ENCODE data around the gene DAAM2. TPM values are rescaled to one million over a fixed set of nuclear protein-coding genes. Genes with fewer than 3 reads are reported as not detected.
A peak's percentile ranks its signal among the peaks of the same experiment; 100 is the strongest.

The DAAM2 gene
- total RNA-seq (25.9 and 41.5 TPM in 2 replicates), polyA plus RNA-seq (13.0 and 48.2 TPM in 2 replicates), polyA minus RNA-seq (ENCODE audit: low replicate concordance) (22.9 and 129 TPM in 2 replicates)
- 9.8 and 49.7 TPM in 2 replicates for polyA plus RNA-seq (2012)

DNA sequence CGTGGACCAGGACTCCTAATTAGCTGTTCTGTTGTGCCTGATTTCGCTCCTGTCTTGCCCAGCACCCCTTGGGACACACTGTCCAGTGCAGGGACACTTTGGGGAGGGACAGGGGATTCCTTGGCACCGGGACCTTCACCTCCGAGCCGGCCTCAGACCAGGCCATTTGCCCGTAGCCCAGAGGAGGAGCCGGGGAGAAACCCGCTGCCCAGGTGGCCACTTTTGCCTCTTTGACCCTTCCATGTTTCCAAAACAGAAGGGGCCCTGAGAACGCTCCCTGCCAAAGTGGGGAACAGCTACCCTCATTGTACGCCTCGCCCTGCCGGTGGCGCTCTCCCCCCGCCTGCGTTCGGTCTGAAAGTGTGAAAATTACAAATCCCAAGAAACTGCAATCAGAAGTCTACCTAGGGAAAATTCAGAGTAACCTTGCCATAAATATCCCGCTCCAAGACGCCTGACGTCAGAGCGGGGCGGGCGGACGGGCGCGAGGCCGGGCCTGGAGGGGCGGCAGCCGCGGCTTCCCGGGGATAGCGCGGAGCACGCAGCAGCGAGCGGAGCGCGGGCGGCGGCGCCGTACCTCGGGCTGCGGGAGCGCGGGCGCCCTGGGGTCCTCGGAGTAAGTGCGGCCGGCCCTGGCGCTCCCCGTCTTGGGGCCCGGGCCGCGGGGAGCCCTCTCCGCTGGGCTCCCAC is at the start of gene DAAM2:
DAAM2 (plus strand) TSS at position 527 of the 690 bp plus-strand sequence. CDS start 63,927 bp downstream, outside the sequence.
- peak; percentile 49 to 63 for DNase-seq (ENCODE audit: low read depth in 2 of 2)
- Histone ChIP-seq H3K36me3 (ENCODE audit: control insufficient read depth, insufficient read depth, low read length) (no peaks in the 10 kb centered on the region), H2AFZ (ENCODE audit: low read length) (peak within 1 kb of the TSS; percentile 57), H3K9ac (ENCODE audit: insufficient read depth, low read length) (peak within 1 kb of the TSS; percentile 69), H3K27ac (ENCODE audit: insufficient read depth, low read length) (peak within 1 kb of the TSS; percentile 59), H3K4me2 (ENCODE audit: extremely low read depth, insufficient read depth, low read length) (peak within 1 kb of the TSS; percentile 99), H3K79me2 (ENCODE audit: control insufficient read depth, insufficient read depth, low read length) (peaks cover 3% of the 10 kb centered on the region), H3K4me1 (ENCODE audit: control insufficient read depth, extremely low read depth, insufficient read depth, low read length) (peaks cover 19% of the 10 kb centered on the region), H3K9me3 (ENCODE audit: control insufficient read depth, insufficient read depth, low read depth, low read length) (no peaks in the 10 kb centered on the region), H3K27me3 (ENCODE audit: control insufficient read depth, insufficient read depth, low read length) (no peaks in the 10 kb centered on the region), H4K20me1 (ENCODE audit: control insufficient read depth, extremely low read depth, insufficient read depth, low read length) (no peaks in the 10 kb centered on the region), H3K4me3 (replicated peaks in 1 of 4; ENCODE audit: control extremely low read depth in 1 of 4, insufficient read depth in 1 of 4, low read depth in 3 of 4, low read length in 4 of 4) (peak within 1 kb of the TSS; percentile 66 to 88 (median 74))
- TF ChIP-seq EZH2 (IDR thresholded peaks at IDR 0.05; ENCODE audit: low read length, missing control alignments): no peak
- TF ChIP-seq, protein P1, sequence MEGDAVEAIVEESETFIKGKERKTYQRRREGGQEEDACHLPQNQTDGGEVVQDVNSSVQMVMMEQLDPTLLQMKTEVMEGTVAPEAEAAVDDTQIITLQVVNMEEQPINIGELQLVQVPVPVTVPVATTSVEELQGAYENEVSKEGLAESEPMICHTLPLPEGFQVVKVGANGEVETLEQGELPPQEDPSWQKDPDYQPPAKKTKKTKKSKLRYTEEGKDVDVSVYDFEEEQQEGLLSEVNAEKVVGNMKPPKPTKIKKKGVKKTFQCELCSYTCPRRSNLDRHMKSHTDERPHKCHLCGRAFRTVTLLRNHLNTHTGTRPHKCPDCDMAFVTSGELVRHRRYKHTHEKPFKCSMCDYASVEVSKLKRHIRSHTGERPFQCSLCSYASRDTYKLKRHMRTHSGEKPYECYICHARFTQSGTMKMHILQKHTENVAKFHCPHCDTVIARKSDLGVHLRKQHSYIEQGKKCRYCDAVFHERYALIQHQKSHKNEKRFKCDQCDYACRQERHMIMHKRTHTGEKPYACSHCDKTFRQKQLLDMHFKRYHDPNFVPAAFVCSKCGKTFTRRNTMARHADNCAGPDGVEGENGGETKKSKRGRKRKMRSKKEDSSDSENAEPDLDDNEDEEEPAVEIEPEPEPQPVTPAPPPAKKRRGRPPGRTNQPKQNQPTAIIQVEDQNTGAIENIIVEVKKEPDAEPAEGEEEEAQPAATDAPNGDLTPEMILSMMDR (conservative IDR thresholded peaks at IDR 0.05 in 1 of 2, IDR thresholded peaks at IDR 0.05 in 1 of 2; ENCODE audit: low read depth in 1 of 2, low read length in 2 of 2): peak; percentile 19 to 28

DNA sequence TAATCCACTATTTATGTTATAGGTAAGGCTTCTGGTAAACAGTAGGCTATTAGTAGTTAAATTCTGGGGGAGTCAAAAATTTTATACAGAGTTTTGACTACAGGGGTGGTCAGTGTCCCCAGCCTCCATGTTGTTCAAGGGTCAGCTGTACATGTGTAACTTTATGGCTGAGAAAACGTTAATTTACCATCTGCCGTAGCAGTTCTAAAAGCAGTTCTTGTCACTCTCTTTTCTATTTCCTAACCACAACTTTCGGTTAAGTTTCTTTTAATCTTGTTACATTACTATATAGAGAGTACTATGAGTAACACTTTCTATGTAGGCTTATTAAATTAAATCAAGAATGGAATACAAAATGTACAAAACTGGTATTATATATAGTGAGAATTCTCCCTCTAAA is 45.4 kb upstream of the DAAM2 start:
- no peaks in the 10 kb centered on the region for H4K20me1 ChIP-seq (ENCODE audit: control insufficient read depth, extremely low read depth, insufficient read depth, low read length)
- no peak overlapping the region for H3K4me3 ChIP-seq (replicated peaks in 1 of 4; ENCODE audit: control extremely low read depth in 1 of 4, insufficient read depth in 1 of 4, low read depth in 3 of 4, low read length in 4 of 4)
- no peak overlapping the region for H3K4me2 ChIP-seq (ENCODE audit: extremely low read depth, insufficient read depth, low read length)
- H3K9ac ChIP-seq (ENCODE audit: insufficient read depth, low read length): no peak overlapping the region
- no peaks in the 10 kb centered on the region for H3K36me3 ChIP-seq (ENCODE audit: control insufficient read depth, insufficient read depth, low read length)
- no peak overlapping the region for H2AFZ ChIP-seq (ENCODE audit: low read length)
- no peaks in the 10 kb centered on the region for H3K4me1 ChIP-seq (ENCODE audit: control insufficient read depth, extremely low read depth, insufficient read depth, low read length)
- H3K27me3 ChIP-seq (ENCODE audit: control insufficient read depth, insufficient read depth, low read length): no peaks in the 10 kb centered on the region
- no peak overlapping the region for H3K27ac ChIP-seq (ENCODE audit: insufficient read depth, low read length)
- no peaks in the 10 kb centered on the region for H3K9me3 ChIP-seq (ENCODE audit: control insufficient read depth, insufficient read depth, low read depth, low read length)
- H3K79me2 ChIP-seq (ENCODE audit: control insufficient read depth, insufficient read depth, low read length): no peaks in the 10 kb centered on the region
- TF ChIP-seq, protein P1 (conservative IDR thresholded peaks at IDR 0.05 in 1 of 2, IDR thresholded peaks at IDR 0.05 in 1 of 2; ENCODE audit: low read depth in 1 of 2, low read length in 2 of 2): no peak
- TF ChIP-seq EZH2 (IDR thresholded peaks at IDR 0.05; ENCODE audit: low read length, missing control alignments): no peak
- no peak for DNase-seq (ENCODE audit: low read depth in 2 of 2)

DNA sequence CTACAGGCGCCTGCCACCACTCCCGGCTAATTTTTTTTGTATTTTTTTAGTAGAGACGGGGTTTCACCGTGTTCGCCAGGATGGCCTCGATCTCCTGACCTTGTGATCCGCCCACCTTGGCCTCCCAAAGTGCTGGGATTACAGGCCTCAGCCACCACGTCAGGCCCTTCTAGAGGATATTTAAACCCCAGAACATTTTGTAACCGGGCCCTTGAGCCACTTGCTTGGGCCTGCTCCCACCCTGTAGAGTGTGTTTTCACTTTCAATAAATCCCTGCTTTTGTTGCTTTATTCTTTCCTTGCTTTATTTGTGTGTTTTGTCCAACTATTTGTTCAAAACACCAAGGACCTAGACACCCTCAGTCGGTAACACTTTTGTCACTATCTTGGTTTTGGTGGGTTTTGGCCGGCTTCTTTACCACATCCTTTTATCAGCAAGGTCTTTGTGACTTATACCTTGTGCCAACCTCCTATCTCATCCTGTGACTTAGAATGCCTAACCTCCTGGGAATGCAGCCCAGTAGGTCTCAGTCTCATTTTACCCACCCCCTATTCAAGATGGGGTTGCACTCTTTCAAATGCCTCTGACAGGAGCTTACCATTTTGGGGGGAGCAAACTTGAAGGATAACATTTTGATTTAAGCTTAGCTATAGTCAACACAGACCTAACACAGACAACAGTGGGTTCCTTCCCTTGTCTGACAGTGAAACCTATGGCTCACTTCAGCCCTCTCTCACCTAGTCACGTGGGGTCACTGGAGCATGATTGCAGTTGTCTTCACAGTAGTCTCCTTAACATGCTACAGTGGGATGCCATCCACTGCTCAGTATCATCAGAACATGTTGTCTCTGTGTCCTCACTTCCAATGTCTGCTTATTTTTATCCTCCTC is 39.1 kb upstream of the DAAM2 start:
- no peaks in the 10 kb centered on the region for H3K9me3 ChIP-seq (ENCODE audit: control insufficient read depth, insufficient read depth, low read depth, low read length)
- no peaks in the 10 kb centered on the region for H3K79me2 ChIP-seq (ENCODE audit: control insufficient read depth, insufficient read depth, low read length)
- H3K4me1 ChIP-seq (ENCODE audit: control insufficient read depth, extremely low read depth, insufficient read depth, low read length): no peaks in the 10 kb centered on the region
- H3K27me3 ChIP-seq (ENCODE audit: control insufficient read depth, insufficient read depth, low read length): no peaks in the 10 kb centered on the region
- TF ChIP-seq EZH2 (IDR thresholded peaks at IDR 0.05; ENCODE audit: low read length, missing control alignments): no peak
- TF ChIP-seq, protein P1 (conservative IDR thresholded peaks at IDR 0.05 in 1 of 2, IDR thresholded peaks at IDR 0.05 in 1 of 2; ENCODE audit: low read depth in 1 of 2, low read length in 2 of 2): no peak
- no peak for DNase-seq (ENCODE audit: low read depth in 2 of 2)
- no peak overlapping the region for H3K27ac ChIP-seq (ENCODE audit: insufficient read depth, low read length)
- no peak overlapping the region for H2AFZ ChIP-seq (ENCODE audit: low read length)
- no peaks in the 10 kb centered on the region for H4K20me1 ChIP-seq (ENCODE audit: control insufficient read depth, extremely low read depth, insufficient read depth, low read length)
- H3K4me2 ChIP-seq (ENCODE audit: extremely low read depth, insufficient read depth, low read length): no peak overlapping the region
- H3K4me3 ChIP-seq (replicated peaks in 1 of 4; ENCODE audit: control extremely low read depth in 1 of 4, insufficient read depth in 1 of 4, low read depth in 3 of 4, low read length in 4 of 4): no peak overlapping the region
- H3K9ac ChIP-seq (ENCODE audit: insufficient read depth, low read length): no peak overlapping the region
- H3K36me3 ChIP-seq (ENCODE audit: control insufficient read depth, insufficient read depth, low read length): no peaks in the 10 kb centered on the region
